ENCODE data around the gene RPS6KB2.

- TF ChIP-seq CTCF (IDR thresholded peaks at IDR 0.05; ENCODE audit: insufficient read depth, low read length): no peak
- no peak for TF ChIP-seq REST (IDR thresholded peaks at IDR 0.05; ENCODE audit: insufficient replicate concordance, low read depth)
- no peak for TF ChIP-seq POLR2AphosphoS5 (IDR thresholded peaks at IDR 0.05; ENCODE audit: low read depth)
- TF ChIP-seq GABPA (IDR thresholded peaks at IDR 0.05; ENCODE audit: low read depth): no peak
Measured at GRCh38 chr11:67483831-67484665, 55.8 kb downstream of the RPS6KB2 start.

Measured in HL-60 (cell line).